HepG2 (cell line): ENCODE results near the gene RPL21. TPM values are rescaled to one million over a fixed set of nuclear protein-coding genes. Genes with fewer than 3 reads are reported as not detected.

Source experiments
- CCAR2 ChIP-seq: fragments of 200-400 bp; formaldehyde crosslinking; optimal IDR thresholded peaks from 2 replicates; pipeline ENCODE3; 2018; ENCODE audit warnings: low read depth, mild to moderate bottlenecking, low read length, moderate library complexity
- GTF2F1 ChIP-seq: fragments of 150-350 bp; IDR thresholded peaks from 2 replicates; pipeline ENCODE4 v1.6.1; 2014; ENCODE audit warnings: low read length
- HOXA5 ChIP-seq: sonication (generic); formaldehyde crosslinking; IDR thresholded peaks from 2 replicates; pipeline ENCODE4 v1.4.0; 2020; ENCODE audit warnings: missing genetic modification reagents
- ISX ChIP-seq: sonication (generic); formaldehyde crosslinking; conservative IDR thresholded peaks from 2 replicates; pipeline ENCODE4 v1.5.0; 2020; ENCODE audit warnings: missing genetic modification reagents
- MED13 ChIP-seq: sonication (generic); formaldehyde crosslinking; IDR thresholded peaks from 2 replicates; pipeline ENCODE4 v1.5.0; 2020; ENCODE audit warnings: missing genetic modification reagents
- PCBP1 ChIP-seq: fragments of 200-400 bp; formaldehyde crosslinking; IDR thresholded peaks from 2 replicates; pipeline ENCODE4 v1.6.1; 2017; ENCODE audit warnings: mild to moderate bottlenecking, low read depth, low read length, borderline replicate concordance
- RERE ChIP-seq: IDR thresholded peaks from 2 replicates; pipeline ENCODE4 v1.6.1; 2016; ENCODE audit warnings: low read depth, missing genetic modification reagents, missing compliant biosample characterization
- STAT6 ChIP-seq: sonication (generic); formaldehyde crosslinking; IDR thresholded peaks from 2 replicates; pipeline ENCODE4 v1.4.0; 2020; ENCODE audit warnings: missing genetic modification reagents, mild to moderate bottlenecking, borderline replicate concordance
- TCF7 ChIP-seq: sonication (generic); IDR thresholded peaks from 2 replicates; pipeline ENCODE4 v1.6.1; 2016; ENCODE audit warnings: antibody characterized with exemption, low read depth
- ZNF253 ChIP-seq: sonication (generic); formaldehyde crosslinking; IDR thresholded peaks from 2 replicates; pipeline ENCODE4 v1.8.0; 2022; ENCODE audit warnings: mild to moderate bottlenecking, missing genetic modification reagents, borderline replicate concordance
- ZNF280B ChIP-seq: sonication (generic); formaldehyde crosslinking; IDR thresholded peaks from 2 replicates; pipeline ENCODE4 v1.5.0; 2020; ENCODE audit warnings: missing genetic modification reagents, mild to moderate bottlenecking, borderline replicate concordance
- ZNF790 ChIP-seq: sonication (generic); formaldehyde crosslinking; IDR thresholded peaks from 2 replicates; pipeline ENCODE4 v1.8.0; 2022; ENCODE audit warnings: missing genetic modification reagents, mild to moderate bottlenecking, borderline replicate concordance
- ZSCAN30 ChIP-seq: sonication (generic); formaldehyde crosslinking; IDR thresholded peaks from 2 replicates; pipeline ENCODE4 v1.5.0; 2020; ENCODE audit warnings: mild to moderate bottlenecking, missing genetic modification reagents
- polyA plus RNA-seq, 8 experiments: library from polyadenylated mRNA; depleted of rRNA in 3 of 8; stranded (reverse) in 7 of 8; unstranded in 1 of 8; fragments of >200 nt; fragmentation: Illumina TruSeq in 4 of 8; extraction: Trizol in 4 of 8; gene quantifications; 2 replicates each; pipeline versions ENCODE4 v1.2.1 to v1.2.3, GENCODE V29; 2011 to 2016; ENCODE audit warnings: low read depth in 4 of 8, missing spikeins in 1 of 8, mixed read lengths in 1 of 8; ENCODE audit not compliant: insufficient read depth in 1 of 8
- total RNA-seq, 5 experiments: library from RNA; depleted of rRNA; stranded (reverse); fragments of >200 nt; fragmentation: Illumina TruSeq; extraction: Trizol; gene quantifications; 2 replicates each; pipeline ENCODE4 v1.2.3, GENCODE V29; 2016; ENCODE audit warnings: low read depth in 1 of 5
- TF ChIP-seq, protein P1 (sequence below): sonication (generic); formaldehyde crosslinking; IDR thresholded peaks from 2 replicates; pipeline ENCODE4 v1.4.0; 2020; ENCODE audit warnings: missing genetic modification reagents, mild to moderate bottlenecking, borderline replicate concordance

RPL21 gene
- total and polyA plus RNA-seq, 2 of the 13 experiments (the other 11 are each of a cell fraction or from before 2014, with no cell fraction given): 1,234 to 1,261 TPM

DNA sequence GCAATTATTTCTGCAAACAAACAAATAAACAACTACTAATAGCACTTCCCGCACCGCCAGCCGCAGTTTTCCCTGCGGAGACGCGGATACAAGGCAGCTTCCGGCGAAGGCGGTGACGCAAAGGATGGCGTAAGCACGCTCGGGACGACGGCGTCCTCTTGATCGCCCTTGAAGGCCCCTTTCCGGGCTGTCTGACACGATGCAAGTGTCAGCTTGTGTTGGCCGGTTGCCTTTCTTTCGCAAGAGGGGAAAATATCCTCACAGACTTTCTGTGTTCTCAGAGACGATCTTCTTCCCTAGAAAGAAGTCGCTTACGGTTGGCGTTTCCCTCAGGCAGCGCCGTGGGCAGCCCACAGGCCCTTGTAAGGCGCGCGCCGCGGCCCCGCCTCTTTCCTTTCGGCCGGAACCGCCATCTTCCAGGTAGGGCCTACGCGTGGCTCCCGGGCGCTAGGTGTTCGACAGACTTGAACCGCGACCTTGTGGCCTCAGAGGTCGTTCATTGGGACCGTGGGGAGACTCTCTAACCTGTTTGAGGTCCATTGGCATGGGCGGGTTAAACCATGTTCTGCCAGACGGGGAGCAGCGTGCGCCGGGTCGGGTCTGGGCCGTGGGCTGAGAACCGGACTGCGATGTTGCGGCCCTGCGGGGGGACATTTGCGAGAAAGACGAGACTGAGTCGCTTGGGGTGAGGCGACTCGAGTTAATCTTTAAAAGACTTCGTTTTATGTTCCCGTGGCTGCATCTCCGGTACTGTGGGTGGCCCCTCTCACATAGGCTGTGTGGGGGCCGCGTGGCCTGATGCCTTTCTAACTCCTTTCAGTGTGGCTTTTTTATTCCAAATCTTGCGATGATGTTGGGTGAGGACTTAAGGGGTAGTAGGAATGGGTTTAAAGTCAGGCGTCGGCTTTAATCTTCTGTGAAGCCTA, at the start of gene RPL21 (continued):
- TF ChIP-seq PCBP1: 0 out of 2 replicates have a peak, but pooled peaks have one; percentile 53
- TF ChIP-seq ZSCAN30 (CRISPR knock-in tag): no peak
- TF ChIP-seq HOXA5 (CRISPR knock-in tag): peak; percentile 89
- peak; percentile 77; the same call in 1 of the 2 replicates for TF ChIP-seq ZNF253 (CRISPR knock-in tag)
- no peak for TF ChIP-seq CCAR2
- peak; percentile 94 for TF ChIP-seq ZNF280B (CRISPR knock-in tag)
- TF ChIP-seq ISX (CRISPR knock-in tag): 0 out of 2 replicates have a peak, but pooled peaks have one; percentile 42
- TF ChIP-seq TCF7: 0 out of 2 replicates have a peak, but pooled peaks have one; percentile 18
- peak; percentile 7; the same call in 1 of the 2 replicates for TF ChIP-seq RERE (CRISPR knock-in tag)
- peak; percentile 84; the same call in 1 of the 2 replicates for TF ChIP-seq STAT6 (CRISPR knock-in tag)
- peak; percentile 41; the same call in 1 of the 2 replicates for TF ChIP-seq GTF2F1
- TF ChIP-seq MED13 (CRISPR knock-in tag): peak; percentile 59
- TF ChIP-seq, protein P1, sequence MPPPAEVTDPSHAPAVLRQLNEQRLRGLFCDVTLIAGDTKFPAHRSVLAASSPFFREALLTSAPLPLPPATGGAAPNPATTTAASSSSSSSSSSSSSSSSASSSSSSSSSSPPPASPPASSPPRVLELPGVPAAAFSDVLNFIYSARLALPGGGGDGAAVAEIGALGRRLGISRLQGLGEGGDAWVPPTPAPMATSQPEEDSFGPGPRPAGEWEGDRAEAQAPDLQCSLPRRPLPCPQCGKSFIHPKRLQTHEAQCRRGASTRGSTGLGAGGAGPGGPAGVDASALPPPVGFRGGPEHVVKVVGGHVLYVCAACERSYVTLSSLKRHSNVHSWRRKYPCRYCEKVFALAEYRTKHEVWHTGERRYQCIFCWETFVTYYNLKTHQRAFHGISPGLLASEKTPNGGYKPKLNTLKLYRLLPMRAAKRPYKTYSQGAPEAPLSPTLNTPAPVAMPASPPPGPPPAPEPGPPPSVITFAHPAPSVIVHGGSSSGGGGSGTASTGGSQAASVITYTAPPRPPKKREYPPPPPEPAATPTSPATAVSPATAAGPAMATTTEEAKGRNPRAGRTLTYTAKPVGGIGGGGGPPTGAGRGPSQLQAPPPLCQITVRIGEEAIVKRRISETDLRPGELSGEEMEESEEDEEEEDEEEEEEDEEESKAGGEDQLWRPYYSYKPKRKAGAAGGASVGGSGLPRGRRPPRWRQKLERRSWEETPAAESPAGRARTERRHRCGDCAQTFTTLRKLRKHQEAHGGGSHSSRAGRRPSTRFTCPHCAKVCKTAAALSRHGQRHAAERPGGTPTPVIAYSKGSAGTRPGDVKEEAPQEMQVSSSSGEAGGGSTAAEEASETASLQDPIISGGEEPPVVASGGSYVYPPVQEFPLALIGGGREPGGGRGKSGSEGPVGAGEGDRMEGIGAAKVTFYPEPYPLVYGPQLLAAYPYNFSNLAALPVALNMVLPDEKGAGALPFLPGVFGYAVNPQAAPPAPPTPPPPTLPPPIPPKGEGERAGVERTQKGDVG (CRISPR knock-in tag): 0 out of 2 replicates have a peak, but pooled peaks have one; percentile 43
- peak; percentile 81; the same call in 1 of the 2 replicates for TF ChIP-seq ZNF790 (CRISPR knock-in tag)
- TF ChIP-seq, all 625 proteins: peak for 333
